ENCODE data around the gene SYNE4.
"Not testable (repeated sequence)": the region's sequence is repeated elsewhere in the genome, so short reads cannot be mapped to it uniquely, and the experiment has no call there.

The SYNE4 gene

DNA sequence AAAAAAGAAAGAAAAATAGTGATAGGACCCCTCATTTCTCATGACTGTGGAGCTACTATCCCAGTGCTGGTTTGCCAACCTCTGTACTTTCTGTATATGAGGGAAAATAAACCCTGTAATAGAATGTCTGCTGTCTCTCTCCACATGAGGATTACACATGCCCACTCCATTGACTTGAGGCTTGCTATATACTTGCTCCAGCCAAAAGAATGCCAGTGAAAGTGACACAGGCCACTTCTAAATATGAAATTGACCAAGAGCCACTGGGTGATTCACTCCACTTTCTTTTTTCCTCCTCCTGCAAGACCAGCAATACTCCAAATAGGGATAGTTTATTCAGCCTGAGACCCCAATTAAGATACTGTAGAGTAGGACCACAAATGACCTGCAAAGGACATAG, 39.2 kb upstream of the SYNE4 start:
- H3K27ac ChIP-seq, result no peak overlapping the region
- TF ChIP-seq, protein P1, sequence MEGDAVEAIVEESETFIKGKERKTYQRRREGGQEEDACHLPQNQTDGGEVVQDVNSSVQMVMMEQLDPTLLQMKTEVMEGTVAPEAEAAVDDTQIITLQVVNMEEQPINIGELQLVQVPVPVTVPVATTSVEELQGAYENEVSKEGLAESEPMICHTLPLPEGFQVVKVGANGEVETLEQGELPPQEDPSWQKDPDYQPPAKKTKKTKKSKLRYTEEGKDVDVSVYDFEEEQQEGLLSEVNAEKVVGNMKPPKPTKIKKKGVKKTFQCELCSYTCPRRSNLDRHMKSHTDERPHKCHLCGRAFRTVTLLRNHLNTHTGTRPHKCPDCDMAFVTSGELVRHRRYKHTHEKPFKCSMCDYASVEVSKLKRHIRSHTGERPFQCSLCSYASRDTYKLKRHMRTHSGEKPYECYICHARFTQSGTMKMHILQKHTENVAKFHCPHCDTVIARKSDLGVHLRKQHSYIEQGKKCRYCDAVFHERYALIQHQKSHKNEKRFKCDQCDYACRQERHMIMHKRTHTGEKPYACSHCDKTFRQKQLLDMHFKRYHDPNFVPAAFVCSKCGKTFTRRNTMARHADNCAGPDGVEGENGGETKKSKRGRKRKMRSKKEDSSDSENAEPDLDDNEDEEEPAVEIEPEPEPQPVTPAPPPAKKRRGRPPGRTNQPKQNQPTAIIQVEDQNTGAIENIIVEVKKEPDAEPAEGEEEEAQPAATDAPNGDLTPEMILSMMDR (conservative IDR thresholded peaks at IDR 0.05), result no peak

DNA sequence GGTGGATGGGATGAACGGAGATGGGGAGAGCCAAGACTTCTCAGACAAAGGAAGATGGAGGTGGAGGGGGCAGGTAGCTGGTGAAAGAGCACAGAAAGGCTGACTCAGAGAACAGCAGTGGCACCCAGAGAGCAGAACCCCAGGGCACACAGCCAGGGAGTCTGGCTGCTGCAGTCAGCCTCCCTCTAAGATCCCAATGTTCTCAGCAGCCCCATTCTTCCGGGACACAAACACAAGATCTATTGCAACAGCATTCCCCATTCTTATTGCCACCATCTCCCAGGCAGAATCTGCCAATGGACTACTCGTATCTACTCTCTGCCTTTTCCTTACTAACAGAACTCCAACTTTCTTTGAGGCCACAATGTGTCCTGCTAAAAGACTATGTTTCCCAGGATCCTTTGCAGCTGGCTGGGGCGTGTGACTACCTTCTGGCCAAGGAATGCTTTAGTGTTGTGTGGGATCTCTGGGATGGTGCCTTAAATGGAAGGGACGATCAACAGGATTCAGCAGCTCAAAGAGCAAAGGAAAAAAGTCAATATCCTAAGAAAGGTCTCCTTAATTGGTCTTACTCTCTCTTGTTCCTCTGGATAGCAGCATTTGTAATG, 37.9 kb upstream of the SYNE4 start:
- H3K27ac ChIP-seq, result no peak overlapping the region
- TF ChIP-seq, protein P1 (conservative IDR thresholded peaks at IDR 0.05), result no peak

DNA sequence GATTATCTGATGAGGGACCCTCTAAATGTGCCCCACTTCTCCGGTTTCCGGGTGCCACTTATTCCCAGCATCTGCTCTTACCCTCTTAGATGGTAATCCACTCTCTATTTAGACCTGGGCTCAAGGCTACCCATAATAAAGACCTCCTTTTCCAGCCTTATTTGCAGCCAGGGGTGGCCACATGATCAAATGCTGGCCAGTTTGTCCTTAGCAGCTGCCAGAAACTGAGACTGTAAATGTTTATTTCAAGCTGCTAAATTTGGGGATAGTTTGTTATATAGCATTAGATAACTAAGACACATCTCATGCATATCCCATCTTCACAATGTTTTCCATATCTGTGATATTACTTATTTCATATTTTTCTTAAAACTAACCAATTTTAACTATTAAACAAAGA, 35.3 kb upstream of the SYNE4 start:
- no peak overlapping the region for H3K27ac ChIP-seq
- TF ChIP-seq, protein P1 (conservative IDR thresholded peaks at IDR 0.05), result no peak

DNA sequence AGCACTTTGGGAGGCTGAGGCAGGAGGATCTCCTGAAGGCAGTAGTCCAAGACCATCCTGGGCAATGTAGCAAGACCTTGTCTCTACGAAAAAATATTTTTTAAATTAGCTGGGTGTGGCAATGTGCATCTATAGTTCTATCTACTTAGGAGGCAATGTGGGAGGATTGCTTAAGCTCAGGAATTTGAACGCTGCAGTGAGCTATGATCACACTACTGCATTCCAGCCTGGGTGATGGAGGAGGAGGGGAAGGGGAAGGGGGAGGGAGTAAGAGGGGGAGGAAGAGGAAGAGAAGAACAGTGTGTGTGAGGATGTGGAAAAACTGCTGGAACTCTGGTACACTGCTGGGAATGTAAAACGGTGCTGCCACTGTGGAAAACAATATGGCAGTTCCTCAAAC, 33.2 kb upstream of the SYNE4 start:
- H3K27ac ChIP-seq, result no peak overlapping the region
- TF ChIP-seq, protein P1 (conservative IDR thresholded peaks at IDR 0.05), result no peak

DNA sequence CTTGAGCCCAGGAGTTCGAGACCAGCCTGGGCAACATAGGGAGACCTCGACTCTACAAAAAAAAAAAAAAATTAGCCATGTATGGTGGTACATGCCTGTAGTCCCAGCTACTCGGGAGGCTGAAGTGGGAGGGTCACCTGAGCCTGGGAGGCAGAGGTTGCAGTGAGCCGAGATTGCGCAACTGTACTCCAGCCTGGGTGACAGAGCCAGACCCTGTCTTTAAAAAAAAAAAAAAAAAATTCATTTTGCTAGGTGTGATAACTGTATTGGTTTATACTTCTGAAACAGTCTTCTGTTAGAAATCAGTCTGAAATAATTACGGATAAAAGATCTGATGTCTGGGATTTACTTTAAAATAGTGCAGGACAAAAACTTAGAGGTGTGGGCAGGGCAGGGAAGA, 32.5 kb upstream of the SYNE4 start:
- H3K27ac ChIP-seq, result not testable (repeated sequence)

DNA sequence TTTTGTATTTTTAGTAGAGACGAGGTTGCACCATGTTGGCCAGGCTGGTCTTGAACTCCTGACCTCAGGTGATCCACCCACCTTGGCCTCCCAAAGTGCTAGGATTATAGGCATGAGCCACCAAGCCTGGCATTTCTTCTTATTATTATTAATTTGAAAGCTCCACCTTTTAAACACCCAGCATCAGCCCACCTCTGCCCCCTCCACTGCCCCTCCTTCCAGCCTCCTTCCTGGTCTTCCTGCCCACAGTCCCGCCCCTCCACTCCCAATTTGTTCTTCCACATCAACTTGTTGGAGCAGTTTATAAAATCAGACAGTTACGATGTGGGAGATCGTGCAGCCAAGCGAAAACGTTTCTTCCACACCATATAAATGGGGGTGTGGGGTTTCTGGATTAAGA, 31.9 kb upstream of the SYNE4 start:
- TF ChIP-seq, protein P1 (conservative IDR thresholded peaks at IDR 0.05), result no peak
- no peak overlapping the region for H3K27ac ChIP-seq

DNA sequence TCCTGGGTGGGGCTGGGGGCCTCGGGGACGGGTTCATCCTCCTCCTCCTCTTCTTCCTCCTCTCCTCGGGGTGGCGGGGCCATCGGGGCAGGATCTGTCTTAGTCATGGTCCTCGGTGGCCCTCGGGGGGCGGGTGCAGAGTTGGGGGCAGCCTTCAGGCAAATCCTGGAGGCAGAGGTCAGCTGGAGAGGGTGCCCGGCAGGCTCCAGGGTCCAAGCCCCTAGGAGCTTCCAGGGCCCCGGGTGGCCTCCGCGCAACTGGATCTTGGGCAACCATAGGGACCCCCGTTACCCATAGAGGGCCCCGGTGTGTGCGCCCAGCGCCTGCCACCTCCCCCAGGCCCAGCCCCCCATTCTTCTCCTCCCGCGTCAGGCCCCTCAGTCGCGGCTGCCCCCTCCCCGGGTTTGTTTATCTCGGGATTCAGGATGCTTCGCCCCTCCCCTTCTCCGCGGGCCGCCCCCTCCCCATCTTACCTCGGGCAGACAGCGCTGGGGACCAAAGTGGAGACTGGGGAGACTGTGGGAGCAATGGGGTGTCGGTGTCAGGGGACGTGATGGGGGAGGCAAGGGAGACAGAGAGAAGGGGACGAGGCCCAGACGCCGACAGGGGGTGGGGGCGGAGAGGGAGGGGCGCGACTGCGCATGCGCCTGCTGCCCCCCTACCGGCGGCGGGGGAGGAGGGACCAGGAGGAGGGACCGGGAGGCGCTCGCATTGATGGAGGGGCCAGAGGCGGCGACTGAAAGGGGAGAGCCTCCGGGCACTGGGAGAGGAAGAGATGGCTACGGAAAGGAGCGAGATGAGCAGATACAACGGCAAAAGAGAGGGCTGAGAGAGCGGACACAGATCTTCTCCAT, 23.9 kb upstream of the SYNE4 start, which contains the start of gene CLIP3:
Gene CLIP3, minus strand, starts transcription at position 623 of the 854 bp plus-strand sequence. Its CDS starts 516 bp downstream, at position 107.
- TF ChIP-seq, protein P1 (conservative IDR thresholded peaks at IDR 0.05), result no peak
- no peak within 1 kb of the TSS for H3K27ac ChIP-seq

DNA sequence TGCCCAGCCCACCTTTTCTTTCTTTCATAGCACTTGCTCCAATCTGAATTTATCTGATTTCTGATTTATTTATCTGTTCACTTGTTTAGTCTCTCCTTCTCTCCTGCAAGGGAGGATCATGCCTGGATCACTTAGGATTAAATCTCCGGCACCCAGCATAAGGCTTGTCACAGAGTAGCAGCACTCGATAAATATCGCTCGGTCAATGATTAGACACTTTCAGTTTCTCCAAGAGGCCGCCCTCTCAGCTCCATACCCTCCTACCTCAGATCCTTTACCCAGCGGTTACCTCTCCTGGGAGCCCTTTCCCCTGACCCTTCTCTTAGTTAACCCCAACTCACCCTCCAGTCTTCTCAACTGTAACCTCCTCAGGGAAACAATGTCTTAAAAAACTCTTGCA, 22.7 kb upstream of the SYNE4 start:
- H3K27ac ChIP-seq, result no peak overlapping the region
- TF ChIP-seq, protein P1 (conservative IDR thresholded peaks at IDR 0.05), result no peak
